Left renal pelvis (tissue), 4 donors: ENCODE measurements around the gene FBXO48. TPM values are rescaled to one million over a fixed set of nuclear protein-coding genes. Genes with fewer than 3 reads are reported as not detected.

Experiments used
- DNase-seq, 4 donors: peaks; one replicate each; pipeline ENCODE4 v3.0.0-alpha.2; 2013; ENCODE audit warnings: low read depth in 4 of 4, low spot score in 3 of 4
- polyA plus RNA-seq, 4 donors: library from polyadenylated mRNA; unstranded; fragments of 120-200 nt; gene quantifications; one replicate each; pipeline ENCODE4 v1.2.1, GENCODE V29; 2013; ENCODE audit not compliant: insufficient read length in 4 of 4

FBXO48 gene
- polyA plus RNA-seq, 4 donors: 1.4 to 2.4 (median 2.0) TPM

- no peak for DNase-seq
Measured at GRCh38 chr2:68414876-68415275, 52.2 kb downstream of the FBXO48 start.

DNA sequence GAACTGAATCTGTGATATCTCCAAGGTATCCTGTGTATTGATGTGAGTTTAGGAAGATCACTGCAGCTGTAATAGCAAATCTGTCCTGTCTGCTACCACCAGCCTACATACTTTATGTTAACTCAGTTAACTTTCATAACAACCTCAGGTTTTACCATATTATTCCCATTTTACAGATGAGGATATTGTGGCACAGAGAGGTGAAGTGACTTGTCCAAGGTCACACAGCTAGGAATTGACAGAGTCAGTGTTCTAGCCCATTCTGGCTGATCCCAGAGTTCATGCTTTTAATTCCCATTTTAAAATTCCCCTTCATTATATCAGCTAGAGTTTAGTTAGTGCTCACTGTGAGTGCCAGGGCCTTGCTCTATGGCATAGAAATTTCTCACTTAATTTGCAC is 52.6 kb downstream of the FBXO48 start:
- DNase-seq: no peak

- no peak for DNase-seq
Measured at GRCh38 chr2:68413466-68413865, 53.6 kb downstream of the FBXO48 start.

DNA sequence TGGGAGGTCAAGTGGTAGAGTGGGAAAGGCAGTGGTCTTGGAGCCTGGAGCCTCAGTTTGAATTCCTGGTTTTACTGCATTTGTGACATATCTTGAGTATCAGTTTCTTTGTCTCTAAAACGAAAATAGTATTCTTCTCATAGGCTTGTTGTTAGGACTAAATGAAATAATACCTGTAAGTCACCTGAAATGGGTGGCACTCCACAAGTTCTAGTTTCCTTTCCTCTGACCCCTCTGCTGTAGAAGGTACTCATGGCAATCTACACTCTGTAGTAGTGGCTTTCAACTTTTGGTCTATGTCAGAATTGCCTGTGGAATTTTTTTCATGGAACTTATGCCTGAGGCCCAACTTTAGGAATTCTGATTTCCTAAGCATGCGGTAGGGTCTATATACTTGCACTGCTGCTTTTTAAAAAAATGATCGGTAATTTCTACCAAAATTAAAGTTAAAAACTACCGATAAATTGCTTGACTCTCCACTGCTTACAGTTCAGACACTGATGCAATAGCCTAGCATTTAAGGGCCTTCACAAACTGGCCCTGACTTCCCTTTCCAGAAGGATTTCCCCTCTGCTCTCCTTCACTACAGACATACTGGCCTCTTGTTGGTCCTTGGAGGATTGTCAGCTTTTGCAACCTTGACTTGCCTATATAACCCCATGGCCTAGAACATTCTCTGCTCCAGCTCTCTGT is 54.8 kb downstream of the FBXO48 start:
- no peak for DNase-seq

DNA sequence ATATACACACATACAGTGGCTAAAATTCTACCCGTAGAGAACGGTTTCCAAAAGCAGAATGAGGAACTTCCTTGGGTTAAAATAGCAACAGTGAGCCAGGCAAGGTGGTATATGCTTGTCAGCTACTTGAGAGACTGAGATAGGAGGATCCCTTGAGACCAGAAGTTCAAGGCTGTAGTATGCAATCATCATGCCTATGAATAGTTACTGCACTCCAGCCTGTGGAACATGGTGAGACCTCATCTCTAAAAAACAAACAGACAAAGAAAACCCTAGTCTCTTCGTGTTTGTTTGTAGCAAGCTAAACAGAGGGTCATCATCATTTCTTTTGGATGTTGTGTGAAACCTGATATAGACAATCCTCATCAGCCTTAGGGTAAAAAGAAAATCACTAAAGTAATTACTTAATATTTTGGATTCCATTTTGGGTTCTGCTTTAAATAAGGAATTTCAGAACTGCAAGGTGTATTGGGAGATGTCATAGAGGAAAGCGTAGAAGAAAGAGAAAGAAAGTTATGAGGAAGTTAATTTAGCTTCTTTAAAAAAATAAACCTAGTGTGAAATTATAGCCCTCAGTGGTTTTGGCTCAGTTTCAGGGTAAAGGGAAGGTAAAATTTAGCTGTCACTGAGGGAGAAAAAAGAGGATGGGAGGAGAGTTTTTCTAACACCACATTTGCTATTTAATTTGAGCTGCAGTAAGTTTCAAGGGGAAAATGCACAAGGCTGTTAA is 55.5 kb downstream of the FBXO48 start:
- no peak for DNase-seq

Other genes starting within 250 kb of the FBXO48 start
- gene PPP3R1, start 214.8 kb downstream of the FBXO48 start, polyA plus RNA-seq: 10 to 100 TPM; 55.7 to 76.1 (median 71.3) TPM
- 10 to 100 TPM; 19.5 to 51.5 (median 26.6) TPM for gene CNRIP1, start 147.3 kb downstream of the FBXO48 start, polyA plus RNA-seq
- gene PLEK, start 102.0 kb downstream of the FBXO48 start, polyA plus RNA-seq: 10 to 100 TPM in 1 of 4 donors, 1 to 10 TPM in 3; 4.5 to 18.9 (median 7.0) TPM
- gene APLF, start 291 bp upstream of the FBXO48 start, polyA plus RNA-seq: 1 to 10 TPM; 1.9 to 4.9 (median 3.4) TPM
- 1 to 10 TPM in 1 of 4 donors, under 1 TPM in 3; 0.15 to 1.1 (median 0.44) TPM for gene PROKR1, start 176.3 kb upstream of the FBXO48 start, polyA plus RNA-seq